PC-9 (cell line): ENCODE results near the gene NAALADL1. TPM values are rescaled to one million over a fixed set of nuclear protein-coding genes. Genes with fewer than 3 reads are reported as not detected.

Source experiments
- BruUV-seq: library from RNA; stranded (reverse); fragments of 400-500 nt; replicated peaks from 2 replicates; lab custom pipeline; 2021; lab: Mats Ljungman, UMichigan
- CTCF ChIA-PET: fragments of 300-600 bp; sonication (Branson Sonifier 250); formaldehyde crosslinking; loops from one replicate; lab custom pipeline; 2022; ENCODE audit warnings: antibody characterized with exemption; lab: Charles Lee
- POLR2A ChIA-PET: fragments of 300-600 bp; sonication (Branson Sonifier 250); formaldehyde crosslinking; loops from one replicate; lab custom pipeline; 2022; ENCODE audit warnings: antibody characterized with exemption; ENCODE audit not compliant: unreplicated experiment; lab: Charles Lee
- DNase-seq, 2 experiments: peaks; one replicate each; pipeline versions ENCODE4 v3.0.0 to v3.0.0-alpha.2; 2015 to 2022; ENCODE audit warnings: mixed read lengths in 1 of 2
- H2AFZ ChIP-seq: fragments of 200-600 bp; sonication (generic); 2 replicates; pipeline ENCODE4 v1.8.1; 2017; ENCODE audit warnings: antibody characterized with exemption
- H3F3A ChIP-seq: fragments of 200-600 bp; sonication (generic); 2 replicates; pipeline ENCODE4 v1.8.1; 2017; ENCODE audit warnings: antibody characterized with exemption, mild to moderate bottlenecking, low read depth; ENCODE audit not compliant: insufficient read depth
- H3K27ac ChIP-seq: fragments of 200-600 bp; sonication (generic); 2 replicates; pipeline ENCODE4 v1.6.1; 2016; ENCODE audit warnings: mixed run types
- H3K27me3 ChIP-seq: fragments of 200-600 bp; sonication (generic); 2 replicates; pipeline ENCODE4 v1.6.1; 2016; ENCODE audit warnings: low read depth, mixed run types; ENCODE audit not compliant: insufficient read depth
- H3K36me3 ChIP-seq: fragments of 200-600 bp; sonication (generic); 2 replicates; pipeline ENCODE4 v1.6.1; 2016; ENCODE audit warnings: low read depth, mixed run types
- H3K4me1 ChIP-seq: fragments of 200-600 bp; sonication (generic); replicated peaks from 2 replicates; pipeline ENCODE4 v1.6.1; 2016; ENCODE audit warnings: mixed run types; ENCODE audit not compliant: insufficient read depth
- H3K4me2 ChIP-seq: fragments of 200-600 bp; sonication (generic); 2 replicates; pipeline ENCODE4 v1.6.1; 2017; ENCODE audit warnings: mixed run types
- H3K4me3 ChIP-seq: fragments of 200-600 bp; sonication (generic); 2 replicates; pipeline ENCODE4 v1.6.1; 2016; ENCODE audit warnings: mixed run types
- H3K79me2 ChIP-seq: fragments of 200-600 bp; sonication (generic); 2 replicates; pipeline ENCODE4 v1.6.1; 2017; ENCODE audit warnings: low read depth, mixed run types
- H3K9me2 ChIP-seq: fragments of 200-600 bp; sonication (generic); 2 replicates; pipeline ENCODE4 v1.8.1; 2017; ENCODE audit warnings: mild to moderate bottlenecking; ENCODE audit not compliant: insufficient read depth
- H3K9me3 ChIP-seq: fragments of 200-600 bp; sonication (generic); 2 replicates; pipeline ENCODE4 v1.8.1; 2016; ENCODE audit warnings: low read depth; ENCODE audit not compliant: insufficient read depth
- H4K20me1 ChIP-seq: fragments of 200-600 bp; sonication (generic); 2 replicates; pipeline ENCODE4 v1.8.1; 2017; ENCODE audit not compliant: insufficient read depth
- EZH2 ChIP-seq: fragments of 200-600 bp; sonication (generic); IDR thresholded peaks from 2 replicates; pipeline ENCODE4 v1.8.0; 2017; ENCODE audit warnings: antibody characterized with exemption, low read depth
- intact Hi-C: fragments of 100-400 bp; cut with micrococcal nuclease; formaldehyde crosslinking; loops from one replicate; pipeline ENCODE4 v1.10.0; 2022; ENCODE audit not compliant: unreplicated experiment
- total RNA-seq: library from RNA; stranded (reverse); gene quantifications from 2 replicates; pipeline ENCODE4 v1.2.3, GENCODE V29; 2021
- TF ChIP-seq, protein P1 (sequence below): fragments of 200-600 bp; sonication (generic); conservative IDR thresholded peaks from 2 replicates; pipeline ENCODE4 v1.6.1; 2017; ENCODE audit warnings: mixed run types, antibody characterized with exemption, mild to moderate bottlenecking, moderate library complexity

The NAALADL1 gene
- total RNA-seq, 1 experiment from 2014 or later = not detected

DNA sequence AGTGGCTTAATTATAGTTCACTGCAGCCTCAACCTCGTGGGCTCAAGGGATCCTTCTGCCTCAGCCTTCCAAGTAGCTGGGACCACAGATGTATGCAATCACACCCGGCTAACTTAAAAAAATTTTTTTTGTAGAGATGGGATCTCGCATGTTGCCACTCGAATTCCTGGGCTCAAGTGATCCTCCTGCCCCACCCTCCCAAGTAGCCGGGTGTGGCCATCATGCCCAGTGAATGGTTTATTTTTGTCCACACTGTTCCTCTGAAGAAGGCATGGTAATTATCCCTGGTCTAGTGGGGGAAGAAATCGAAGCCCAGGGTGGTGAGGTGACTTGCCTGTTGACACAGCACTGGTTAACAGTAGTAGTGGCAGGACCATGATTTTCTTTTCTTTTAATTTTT lies 15.5 kb downstream of the NAALADL1 start:
- Histone ChIP-seq H2AFZ (no peak overlapping the region), H3K4me2 (peak overlapping the region; percentile 78), H3K27ac (no peak overlapping the region), H3K79me2 (peaks cover 23% of the 10 kb centered on the region), H3K4me1 (peaks cover 25% of the 10 kb centered on the region), H3K9me3 (no peaks in the 10 kb centered on the region), H3K9me2 (no peaks in the 10 kb centered on the region), H3F3A (peaks cover 24% of the 10 kb centered on the region; the same call in 1 of the 2 replicates), H3K27me3 (no peaks in the 10 kb centered on the region), H3K36me3 (no peaks in the 10 kb centered on the region), H4K20me1 (no peaks in the 10 kb centered on the region), H3K4me3 (peak overlapping the region; percentile 82; the same call in 1 of the 2 replicates)
- intact Hi-C loops = loop anchor here (5.0 kb wide), 2 partner anchors 39 to 54 kb away; partner anchors contain the start of genes CDCA5, VPS51 and ZFPL1
- no TSS peak for BruUV-seq
- DNase-seq = peak in 1 of 2 experiments; percentile 32
- TF ChIP-seq EZH2 = no peak
- TF ChIP-seq, protein P1, sequence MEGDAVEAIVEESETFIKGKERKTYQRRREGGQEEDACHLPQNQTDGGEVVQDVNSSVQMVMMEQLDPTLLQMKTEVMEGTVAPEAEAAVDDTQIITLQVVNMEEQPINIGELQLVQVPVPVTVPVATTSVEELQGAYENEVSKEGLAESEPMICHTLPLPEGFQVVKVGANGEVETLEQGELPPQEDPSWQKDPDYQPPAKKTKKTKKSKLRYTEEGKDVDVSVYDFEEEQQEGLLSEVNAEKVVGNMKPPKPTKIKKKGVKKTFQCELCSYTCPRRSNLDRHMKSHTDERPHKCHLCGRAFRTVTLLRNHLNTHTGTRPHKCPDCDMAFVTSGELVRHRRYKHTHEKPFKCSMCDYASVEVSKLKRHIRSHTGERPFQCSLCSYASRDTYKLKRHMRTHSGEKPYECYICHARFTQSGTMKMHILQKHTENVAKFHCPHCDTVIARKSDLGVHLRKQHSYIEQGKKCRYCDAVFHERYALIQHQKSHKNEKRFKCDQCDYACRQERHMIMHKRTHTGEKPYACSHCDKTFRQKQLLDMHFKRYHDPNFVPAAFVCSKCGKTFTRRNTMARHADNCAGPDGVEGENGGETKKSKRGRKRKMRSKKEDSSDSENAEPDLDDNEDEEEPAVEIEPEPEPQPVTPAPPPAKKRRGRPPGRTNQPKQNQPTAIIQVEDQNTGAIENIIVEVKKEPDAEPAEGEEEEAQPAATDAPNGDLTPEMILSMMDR = no peak
- ChIA-PET POLR2A (no interaction called here), CTCF (no interaction called here)

DNA sequence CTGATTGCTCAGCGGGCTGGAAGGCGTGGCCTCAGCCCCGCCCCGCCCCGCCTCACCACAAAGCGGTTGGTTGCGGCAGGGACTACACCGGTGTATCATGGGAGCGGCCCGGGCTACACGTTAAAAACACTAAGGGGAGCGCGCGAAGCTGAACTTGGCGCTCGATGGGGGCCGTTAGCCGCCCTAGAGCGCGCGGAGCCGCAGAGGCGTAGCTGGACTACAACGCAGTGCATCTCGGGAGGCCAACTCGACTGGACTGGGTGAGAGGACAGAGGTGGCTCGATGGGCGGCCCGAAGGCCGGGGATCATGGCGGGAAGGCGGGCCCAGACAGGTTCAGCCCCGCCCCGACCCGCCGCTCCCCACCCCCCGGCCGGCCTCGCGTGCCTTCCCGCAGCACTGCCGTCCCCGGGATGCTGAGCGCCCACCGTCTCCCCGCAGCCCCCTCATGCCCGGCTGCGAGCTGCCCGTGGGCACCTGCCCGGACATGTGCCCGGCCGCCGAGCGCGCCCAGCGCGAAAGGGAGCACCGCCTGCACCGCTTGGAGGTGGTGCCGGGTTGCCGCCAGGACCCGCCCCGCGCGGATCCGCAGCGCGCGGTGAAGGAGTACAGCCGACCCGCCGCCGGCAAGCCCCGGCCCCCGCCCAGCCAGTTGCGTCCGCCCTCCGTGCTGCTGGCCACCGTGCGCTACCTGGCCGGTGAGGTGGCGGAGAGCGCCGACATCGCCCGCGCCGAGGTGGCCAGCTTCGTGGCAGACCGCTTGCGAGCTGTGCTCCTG lies 17.3 kb downstream of the NAALADL1 start, which contains the start of gene SAC3D1:
TSS of gene SAC3D1 (plus strand) at position 364 of the 776 bp plus-strand sequence. CDS start at position 447, 83 bp downstream.
- POLR2A ChIA-PET = interaction anchor here (0.6 to 0.7 kb wide), 5 partner anchors 41 to 381 kb away, joined by 3 to 5 read pairs (median 3); partner anchors contain the start of genes FAU, MAJIN, MRPL49 and NEAT1
- intact Hi-C loops = loop anchor here (5.0 kb wide), 2 partner anchors 41 to 56 kb away; partner anchors contain the start of genes CDCA5, VPS51 and ZFPL1

DNA sequence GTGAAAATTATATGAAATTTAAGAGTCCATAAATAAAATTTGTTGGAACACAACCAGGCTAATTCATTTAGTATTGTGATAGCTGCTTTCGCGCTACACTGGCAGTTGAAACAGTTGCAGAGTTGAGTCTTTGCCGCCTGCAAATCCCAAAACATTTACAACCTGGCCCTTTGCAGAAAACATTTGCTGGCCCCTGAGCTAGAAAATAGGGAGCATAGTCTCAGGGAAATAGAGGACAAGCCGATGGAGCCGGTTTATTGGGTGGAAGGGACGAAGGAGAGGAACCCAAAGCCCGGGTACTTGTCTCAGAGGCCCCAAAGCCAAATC lies 17.9 kb downstream of the NAALADL1 start:
- no peaks in the 10 kb centered on the region for H4K20me1 ChIP-seq
- H3K4me3 ChIP-seq = peak overlapping the region; percentile 82; the same call in 1 of the 2 replicates
- H3K27ac ChIP-seq = peak overlapping the region; percentile 67
- DNase-seq = no peak
- no peaks in the 10 kb centered on the region for H3K9me2 ChIP-seq
- peak overlapping the region; percentile 82 for H2AFZ ChIP-seq
- H3K27me3 ChIP-seq = no peaks in the 10 kb centered on the region
- POLR2A ChIA-PET = interaction anchor here (0.7 kb wide), 2 partner anchors 82 to 262 kb away, joined by 3 read pairs; partner anchors contain the start of genes FAU and MRPL49
- peaks cover 25% of the 10 kb centered on the region for H3K4me1 ChIP-seq
- peaks cover 23% of the 10 kb centered on the region for H3K79me2 ChIP-seq
- H3F3A ChIP-seq = peaks cover 24% of the 10 kb centered on the region; the same call in 1 of the 2 replicates
- peak overlapping the region; percentile 78 for H3K4me2 ChIP-seq
- intact Hi-C loops = loop anchor here (5.0 kb wide), 2 partner anchors 42 to 57 kb away; partner anchors contain the start of genes CDCA5, VPS51 and ZFPL1
- no peak for TF ChIP-seq EZH2
- TF ChIP-seq, protein P1 = no peak
- CTCF ChIA-PET = interaction anchor here (0.7 kb wide), 1 partner anchor 106 kb away, joined by 4 read pairs; no protein-coding TSS in a partner anchor
- no peaks in the 10 kb centered on the region for H3K9me3 ChIP-seq
- H3K36me3 ChIP-seq = no peaks in the 10 kb centered on the region
- BruUV-seq = TSS peak; percentile 55

More for the DNA sequence above, 17.3 kb downstream of the NAALADL1 start, which contains the start of gene SAC3D1:
- H2AFZ ChIP-seq = peak within 1 kb of the TSS; percentile 82
- TF ChIP-seq, protein P1 = no peak
- no peak for TF ChIP-seq EZH2
- no peaks in the 10 kb centered on the region for H3K27me3 ChIP-seq
- H3K79me2 ChIP-seq = peaks cover 23% of the 10 kb centered on the region
- no peaks in the 10 kb centered on the region for H3K9me2 ChIP-seq
- H4K20me1 ChIP-seq = no peaks in the 10 kb centered on the region
- peak; percentile 94 to 95 for DNase-seq
- peak within 1 kb of the TSS; percentile 78 for H3K4me2 ChIP-seq
- peak within 1 kb of the TSS; percentile 67 for H3K27ac ChIP-seq
- CTCF ChIA-PET = interaction anchor here (0.7 kb wide), 1 partner anchor 106 kb away, joined by 4 read pairs; no protein-coding TSS in a partner anchor
- peaks cover 25% of the 10 kb centered on the region for H3K4me1 ChIP-seq
- H3F3A ChIP-seq = peaks cover 24% of the 10 kb centered on the region; the same call in 1 of the 2 replicates
- no TSS peak for BruUV-seq
- no peaks in the 10 kb centered on the region for H3K36me3 ChIP-seq
- peak within 1 kb of the TSS; percentile 82 for H3K4me3 ChIP-seq
- H3K9me3 ChIP-seq = no peaks in the 10 kb centered on the region
